HepG2 (cell line): ENCODE results near the gene SERTAD1. TPM values are rescaled to one million over a fixed set of nuclear protein-coding genes. Genes with fewer than 3 reads are reported as not detected.
"Not testable (repeated sequence)": the region's sequence is repeated elsewhere in the genome, so short reads cannot be mapped to it uniquely, and the experiment has no call there.

Experiments
- ATAC-seq: fragments of 200-7000 bp; cut with Tn5 transposase; 3 replicates; pipeline ENCODE4 v1.9.1; 2020; ENCODE audit warnings: mild to moderate bottlenecking, moderate library complexity
- BruUV-seq: library from RNA; stranded (reverse); fragments of 400-500 nt; replicated peaks from 2 replicates; lab custom pipeline; 2021; lab: Mats Ljungman, UMichigan
- CTCF ChIA-PET: fragments of 300-600 bp; formaldehyde crosslinking; extraction: SDS; loops from one replicate; lab custom pipeline; 2021; ENCODE audit warnings: low total read pairs, inconsistent platforms, low intra/inter-chr PET ratio; lab: Yijun Ruan, JAX
- POLR2A ChIA-PET: fragments of 350-600 bp; sonication (Branson Sonifier 250); formaldehyde crosslinking; loops from one replicate; lab custom pipeline; 2020; ENCODE audit warnings: antibody characterized with exemption, inconsistent platforms; lab: Yijun Ruan, JAX
- DNase-seq: peaks from one replicate; pipeline ENCODE4 v3.0.0-alpha.2; 2015; ENCODE audit warnings: low spot score
- FAIRE-seq: peaks from 3 replicates; lab custom pipeline; 2011; peaks lifted over from hg19 to GRCh38; lab: Jason Lieb, UNC
- H2AFZ ChIP-seq: one replicate; pipeline ENCODE4 v1.6.1; 2011; ENCODE audit warnings: low read length, inconsistent platforms
- H3K27ac ChIP-seq: fragments of 300-600 bp; 3 replicates; pipeline ENCODE4 v1.8.0; 2011; ENCODE audit warnings: mixed run types, mild to moderate bottlenecking, mixed read lengths, low read length, inconsistent platforms; ENCODE audit not compliant: insufficient read depth; ENCODE audit errors: extremely low read length
- H3K27me3 ChIP-seq, 2 experiments: fragments of 200-600 bp in 1 of 2; 2 replicates in 1 of 2; 3 replicates in 1 of 2; pipeline versions ENCODE4 v1.6.0 to v1.8.0; 2011; ENCODE audit warnings: low read length in 2 of 2, mild to moderate bottlenecking in 2 of 2, moderate library complexity in 2 of 2, inconsistent platforms in 1 of 2; ENCODE audit not compliant: insufficient read depth in 2 of 2, control insufficient read depth in 1 of 2
- H3K36me3 ChIP-seq, 2 experiments: fragments of 200-600 bp in 1 of 2; replicated peaks in 1 of 2; 2 replicates in 1 of 2; 3 replicates in 1 of 2; pipeline versions ENCODE4 v1.5.1 to v1.8.0; 2011; ENCODE audit warnings: low read length in 2 of 2, inconsistent platforms in 1 of 2; ENCODE audit not compliant: insufficient read depth in 2 of 2, control insufficient read depth in 1 of 2
- H3K4me1 ChIP-seq: 2 replicates; pipeline ENCODE4 v1.5.1; 2012; ENCODE audit warnings: low read length, inconsistent platforms; ENCODE audit not compliant: insufficient read depth
- H3K4me2 ChIP-seq: 2 replicates; pipeline ENCODE4 v1.6.0; 2011; ENCODE audit warnings: low read depth, low read length, inconsistent platforms
- H3K4me3 ChIP-seq, 3 experiments: fragments of 200-600 bp in 1 of 3; sonication (generic), shearing (Covaris generic) in 1 of 3; replicated peaks in 1 of 3; 2 replicates each; pipeline ENCODE4 v1.5.1; 2011 to 2016; ENCODE audit warnings: low read length in 3 of 3, inconsistent platforms in 2 of 3, low read depth in 2 of 3, mild to moderate bottlenecking in 2 of 3, control low read depth in 1 of 3, mixed read lengths in 1 of 3; ENCODE audit not compliant: insufficient read depth in 1 of 3
- H3K79me2 ChIP-seq: one replicate; pipeline ENCODE4 v1.6.1; 2011; ENCODE audit warnings: low read length, inconsistent platforms; ENCODE audit not compliant: insufficient read depth
- H3K9ac ChIP-seq: 2 replicates; pipeline ENCODE4 v1.6.0; 2011; ENCODE audit warnings: mild to moderate bottlenecking, low read depth, low read length, inconsistent platforms; ENCODE audit not compliant: insufficient read depth
- H3K9me3 ChIP-seq: 2 replicates; pipeline ENCODE4 v1.5.1; 2012; ENCODE audit warnings: mild to moderate bottlenecking, low read length
- H4K20me1 ChIP-seq: 2 replicates; pipeline ENCODE4 v1.6.0; 2011; ENCODE audit warnings: inconsistent platforms, mild to moderate bottlenecking, low read length, moderate library complexity; ENCODE audit not compliant: insufficient read depth
- ATF7 ChIP-seq, 2 experiments: fragments of 450-650 bp in 1 of 2; sonication (generic) in 1 of 2; formaldehyde crosslinking in 1 of 2; IDR thresholded peaks; 2 replicates each; pipeline versions ENCODE4 v1.4.0 to v1.6.1; 2016 to 2020; ENCODE audit warnings: antibody characterized with exemption in 1 of 2, mild to moderate bottlenecking in 1 of 2, missing genetic modification reagents in 1 of 2
- CEBPG ChIP-seq: IDR thresholded peaks from 2 replicates; pipeline ENCODE4 v1.6.1; 2016
- ZMYM3 ChIP-seq: sonication (generic); formaldehyde crosslinking; IDR thresholded peaks from 2 replicates; pipeline ENCODE4 v1.5.1; 2020; ENCODE audit warnings: mild to moderate bottlenecking, missing genetic modification reagents
- ZNF770 ChIP-seq: sonication (generic); formaldehyde crosslinking; IDR thresholded peaks from 2 replicates; pipeline ENCODE4 v1.5.0; 2020; ENCODE audit warnings: mild to moderate bottlenecking, missing genetic modification reagents
- WGBS: methylation state at CpG from one replicate; pipeline ENCODE4 v1.1.6; 2017; ENCODE audit warnings: low lambda C conversion rate; 5-methylcytosine and 5-hydroxymethylcytosine counted together
- in situ Hi-C: cut with HindIII; loops from 2 replicates; pipeline ENCODE4 v1.10.0; 2017; ENCODE audit warnings: low pct_unique_long_range_greater_than_20kb; ENCODE audit not compliant: extremely low pct_ligation_motif_present
- intact Hi-C: fragments of 100-400 bp; cut with micrococcal nuclease; formaldehyde crosslinking; loops from one replicate; pipeline ENCODE4 v1.10.0; 2022; ENCODE audit not compliant: unreplicated experiment
- polyA plus RNA-seq, 8 experiments: library from polyadenylated mRNA; depleted of rRNA in 3 of 8; stranded (reverse) in 7 of 8; unstranded in 1 of 8; fragments of >200 nt; fragmentation: Illumina TruSeq in 4 of 8; extraction: Trizol in 4 of 8; gene quantifications; 2 replicates each; pipeline versions ENCODE4 v1.2.1 to v1.2.3, GENCODE V29; 2011 to 2016; ENCODE audit warnings: low read depth in 4 of 8, missing spikeins in 1 of 8, mixed read lengths in 1 of 8; ENCODE audit not compliant: insufficient read depth in 1 of 8
- total RNA-seq, 5 experiments: library from RNA; depleted of rRNA; stranded (reverse); fragments of >200 nt; fragmentation: Illumina TruSeq; extraction: Trizol; gene quantifications; 2 replicates each; pipeline ENCODE4 v1.2.3, GENCODE V29; 2016; ENCODE audit warnings: low read depth in 1 of 5

The SERTAD1 gene
- total and polyA plus RNA-seq, 2 of the 13 experiments (the other 11 are each of a cell fraction or from before 2014, with no cell fraction given): 4.3 to 4.5 TPM

- H3K4me3 ChIP-seq; H3K27me3 ChIP-seq; POLR2A ChIA-PET; H3K9ac ChIP-seq; CTCF ChIA-PET; H3K27ac ChIP-seq; H3K9me3 ChIP-seq; FAIRE-seq; DNase-seq; ATAC-seq; H3K36me3 ChIP-seq; in situ Hi-C loops; H3K4me2 ChIP-seq; BruUV-seq; H2AFZ ChIP-seq; H4K20me1 ChIP-seq; TF ChIP-seq ATF7 (CRISPR knock-in tag; IDR thresholded peaks at IDR 0.05): not testable (repeated sequence)
- Histone ChIP-seq H3K4me1 (peaks cover 41% of the 10 kb centered on the region), H3K79me2 (peaks cover 10% of the 10 kb centered on the region)
- peak; percentile 76 for TF ChIP-seq CEBPG (CRISPR knock-in tag)
- peak; percentile 95 for TF ChIP-seq ZNF770 (CRISPR knock-in tag)
- TF ChIP-seq ATF7 (IDR thresholded peaks at IDR 0.05): peak; percentile 42; the same call in 1 of the 2 replicates
- TF ChIP-seq ZMYM3: peak; percentile 62; the same call in 1 of the 2 replicates
- intact Hi-C loops: loop anchor here (10.0 kb wide), 1 partner anchor 83 kb away; the partner anchor contains the start of genes C19orf47 and PLD3
- 62% methylated on average over 7 of the region's 7 CpGs for WGBS
Measured at GRCh38 chr19:40428197-40428596, 2.4 kb upstream of the SERTAD1 start.
